LNCaP clone FGC (cell line): ENCODE measurements around the gene EHD4.

Experiments used
- DNase-seq: peaks from one replicate; pipeline ENCODE4 v3.0.0-alpha.2; 2011; ENCODE audit warnings: low read depth
- H3K4me3 ChIP-seq: 2 replicates; pipeline ENCODE4 v1.5.1; 2011; ENCODE audit warnings: mild to moderate bottlenecking, low read depth, low read length, control low read depth
- CTCF ChIP-seq: IDR thresholded peaks from 2 replicates; pipeline ENCODE4 v1.5.1; 2012; ENCODE audit warnings: mild to moderate bottlenecking; ENCODE audit not compliant: control insufficient read depth, insufficient read depth; ENCODE audit errors: extremely low read depth

The EHD4 gene

GRCh38 chr15:41950489-41950888 lies 21.9 kb downstream of the EHD4 start:
- TF ChIP-seq CTCF = no peak
- no peak overlapping the region for H3K4me3 ChIP-seq
- no peak for DNase-seq

- H3K4me3 ChIP-seq = no peak overlapping the region
- no peak for TF ChIP-seq CTCF
- no peak for DNase-seq
Observed at GRCh38 chr15:41950127-41950483, 22.3 kb downstream of the EHD4 start.

GRCh38 chr15:41949401-41950126 lies 22.8 kb downstream of the EHD4 start:
- no peak for DNase-seq
- no peak for TF ChIP-seq CTCF
- H3K4me3 ChIP-seq = no peak overlapping the region

- H3K4me3 ChIP-seq = no peak overlapping the region
- DNase-seq = no peak
- TF ChIP-seq CTCF = no peak
Observed at GRCh38 chr15:41948490-41948889, 23.9 kb downstream of the EHD4 start.

- no peak for TF ChIP-seq CTCF
- no peak overlapping the region for H3K4me3 ChIP-seq
- DNase-seq = no peak
Observed at GRCh38 chr15:41946970-41947369, 25.4 kb downstream of the EHD4 start.

- DNase-seq = no peak
- no peak overlapping the region for H3K4me3 ChIP-seq
- no peak for TF ChIP-seq CTCF
Observed at GRCh38 chr15:41945731-41946130, 26.6 kb downstream of the EHD4 start.

GRCh38 chr15:41945221-41945620 lies 27.1 kb downstream of the EHD4 start:
- no peak overlapping the region for H3K4me3 ChIP-seq
- no peak for DNase-seq
- no peak for TF ChIP-seq CTCF
